Activated CD8-positive, alpha-beta memory T cell treated with anti-CD3 and anti-CD28 coated beads, Interleukin-2, amount 50 U/mL, for 1 hour (primary cell): ENCODE data around the gene STEAP3.

ENCODE experiments used
- DNase-seq: peaks from one replicate; pipeline ENCODE4 v3.0.0-alpha.2; 2020; ENCODE audit errors: extremely low read depth

Gene STEAP3, protein sequence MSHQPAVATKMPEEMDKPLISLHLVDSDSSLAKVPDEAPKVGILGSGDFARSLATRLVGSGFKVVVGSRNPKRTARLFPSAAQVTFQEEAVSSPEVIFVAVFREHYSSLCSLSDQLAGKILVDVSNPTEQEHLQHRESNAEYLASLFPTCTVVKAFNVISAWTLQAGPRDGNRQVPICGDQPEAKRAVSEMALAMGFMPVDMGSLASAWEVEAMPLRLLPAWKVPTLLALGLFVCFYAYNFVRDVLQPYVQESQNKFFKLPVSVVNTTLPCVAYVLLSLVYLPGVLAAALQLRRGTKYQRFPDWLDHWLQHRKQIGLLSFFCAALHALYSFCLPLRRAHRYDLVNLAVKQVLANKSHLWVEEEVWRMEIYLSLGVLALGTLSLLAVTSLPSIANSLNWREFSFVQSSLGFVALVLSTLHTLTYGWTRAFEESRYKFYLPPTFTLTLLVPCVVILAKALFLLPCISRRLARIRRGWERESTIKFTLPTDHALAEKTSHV

DNA sequence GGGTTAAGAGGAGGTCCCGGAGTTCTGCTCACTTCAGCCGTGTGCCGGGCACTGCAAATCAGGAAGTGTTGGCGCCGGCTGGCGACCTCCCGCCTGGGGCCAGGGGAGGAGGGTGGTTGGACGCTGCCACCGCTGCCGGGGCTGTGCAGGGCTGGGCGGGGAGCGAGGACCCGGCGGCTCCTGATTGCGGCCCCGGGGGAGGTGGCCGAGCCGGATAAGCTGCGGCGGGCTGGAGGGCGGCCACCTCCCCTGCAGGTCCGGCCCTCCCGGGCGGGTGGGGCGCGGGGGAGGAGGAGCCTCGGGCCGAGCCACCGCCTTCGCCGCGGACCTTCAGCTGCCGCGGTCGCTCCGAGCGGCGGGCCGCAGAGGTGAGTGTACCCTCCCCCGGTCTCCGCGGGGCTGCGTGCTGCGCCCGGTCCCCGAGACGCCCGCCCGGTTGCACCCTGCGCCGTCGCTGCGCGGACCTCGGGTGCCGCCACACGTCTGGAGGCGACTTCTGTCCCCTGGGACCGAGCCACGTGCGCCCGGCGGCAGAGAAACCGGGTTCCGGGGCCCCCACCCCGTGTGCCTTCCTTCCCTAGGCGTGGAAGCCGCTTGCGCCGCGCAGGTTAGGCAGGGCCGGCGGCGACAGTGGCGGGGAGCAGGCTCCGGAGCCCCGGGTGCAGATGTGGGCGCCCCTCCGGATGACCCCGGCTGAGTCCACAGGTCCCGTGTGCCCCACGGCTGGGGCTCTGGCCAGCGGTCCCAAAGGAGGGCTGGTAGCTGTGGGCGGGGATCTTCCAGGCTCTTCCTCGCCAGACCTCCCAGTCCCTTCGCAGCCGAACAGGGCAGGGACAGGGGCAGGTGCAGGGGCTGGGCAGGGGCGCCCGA, at the start of gene STEAP3:
Gene STEAP3, plus strand, starts transcription at position 314 of the 870 bp plus-strand sequence. CDS start 7,179 bp downstream, outside the sequence.
- no peak for DNase-seq

DNA sequence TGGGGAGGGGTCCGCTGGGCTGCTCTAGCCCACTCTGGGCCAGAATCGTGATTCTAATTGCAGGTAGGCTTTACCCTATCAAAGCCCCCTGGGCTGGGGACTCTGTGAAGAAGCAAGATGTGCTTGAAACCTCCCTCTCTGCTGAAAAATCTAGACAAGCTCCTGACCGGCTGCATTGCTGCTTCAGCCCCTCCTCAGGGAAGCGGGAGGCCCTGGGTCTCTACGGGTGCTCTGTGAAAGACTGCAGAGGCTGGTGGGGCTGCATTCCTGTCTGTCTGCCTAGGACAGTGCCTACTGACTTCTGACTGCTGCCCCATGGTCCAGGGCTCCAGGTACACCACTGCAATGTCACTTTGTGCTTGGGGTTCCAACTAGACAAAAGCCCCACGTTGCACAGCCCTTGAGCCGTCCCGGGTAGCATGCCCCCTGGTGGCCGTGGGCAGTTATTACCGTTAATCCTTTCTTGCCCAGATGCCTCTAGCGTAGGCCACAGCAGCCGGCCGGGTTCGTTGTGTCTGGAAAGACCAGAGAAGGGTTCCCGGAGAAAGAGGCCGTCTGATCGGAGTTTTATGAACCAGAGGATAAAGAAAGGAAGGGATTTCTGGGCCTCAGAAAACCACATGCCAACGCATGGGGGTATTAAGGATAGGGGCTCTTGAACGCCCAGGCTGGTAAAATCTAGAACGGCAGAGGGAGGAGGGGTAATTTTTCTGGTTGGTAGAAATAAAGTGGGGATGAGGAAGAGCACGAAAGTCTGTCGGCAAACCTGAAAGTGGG, 49.2 kb upstream of the STEAP3 start:
- peak; percentile 10 for DNase-seq

DNA sequence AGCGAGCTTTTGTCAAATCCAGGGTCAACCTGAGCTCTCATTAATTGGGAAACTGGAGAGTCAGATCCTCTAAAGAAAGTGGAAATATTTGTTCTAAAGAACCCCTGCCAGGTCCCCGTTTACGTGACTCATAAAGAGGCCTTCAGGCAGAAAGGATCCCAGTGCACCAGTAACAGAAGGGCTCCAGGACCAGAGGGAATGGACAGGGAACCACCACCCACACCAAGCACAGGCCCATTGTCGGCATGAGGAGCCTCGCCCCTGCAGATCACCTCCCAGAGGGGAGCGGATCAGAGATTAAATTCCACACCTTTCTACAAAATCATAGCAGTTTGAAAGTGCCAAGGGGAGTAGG, 48.7 kb upstream of the STEAP3 start:
- DNase-seq, result no peak

DNA sequence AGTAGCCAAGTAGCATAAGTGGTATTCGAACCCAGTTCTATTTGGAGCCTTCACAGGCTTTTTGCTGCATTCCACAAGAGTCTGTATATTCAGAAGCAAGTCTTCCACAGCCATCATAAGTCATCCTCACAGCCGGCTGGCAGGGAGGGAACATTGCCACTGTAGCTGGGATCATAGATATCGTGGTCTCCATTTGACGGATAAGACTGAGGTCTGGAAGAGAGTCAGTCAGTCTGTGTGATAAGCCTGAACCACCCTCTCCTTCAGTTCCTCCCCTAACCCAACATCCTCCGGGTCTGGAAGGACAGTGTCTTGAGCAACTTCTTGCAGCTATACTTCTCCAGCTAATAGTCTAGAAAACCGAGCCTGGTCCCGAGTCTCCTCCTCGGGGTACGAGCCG, 48.1 kb upstream of the STEAP3 start:
- no peak for DNase-seq

DNA sequence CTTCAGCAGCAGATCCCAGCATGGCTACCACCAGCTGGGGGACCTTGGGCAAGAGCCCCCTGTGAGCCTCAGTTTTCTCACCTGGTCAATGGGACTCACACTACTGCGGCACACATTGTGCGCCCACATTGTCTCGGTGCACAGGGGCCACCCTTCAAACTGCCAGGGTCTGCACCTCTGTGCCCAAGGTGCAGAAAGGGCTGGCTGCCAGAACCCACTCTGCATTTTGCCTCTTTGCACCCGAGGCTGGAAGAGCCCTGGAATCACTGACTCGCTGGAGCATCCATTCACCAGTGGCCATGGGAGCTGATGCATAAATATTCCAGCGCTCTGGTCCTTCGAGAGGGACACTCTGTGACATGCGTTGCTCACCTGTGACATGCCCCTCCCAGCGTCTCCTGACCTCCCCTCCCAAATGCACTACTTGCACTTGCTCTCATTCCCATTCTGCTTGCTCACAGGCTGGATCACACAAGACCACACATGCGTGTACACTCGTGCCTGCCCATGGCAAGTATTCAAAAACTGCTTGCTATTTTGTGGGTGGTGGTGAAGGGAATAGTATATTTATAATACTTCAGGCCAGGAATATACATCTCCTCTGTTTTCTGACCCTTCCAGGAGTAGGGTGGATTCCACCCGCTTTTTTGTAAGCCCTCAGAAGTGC, 46.3 kb upstream of the STEAP3 start:
- no peak for DNase-seq

DNA sequence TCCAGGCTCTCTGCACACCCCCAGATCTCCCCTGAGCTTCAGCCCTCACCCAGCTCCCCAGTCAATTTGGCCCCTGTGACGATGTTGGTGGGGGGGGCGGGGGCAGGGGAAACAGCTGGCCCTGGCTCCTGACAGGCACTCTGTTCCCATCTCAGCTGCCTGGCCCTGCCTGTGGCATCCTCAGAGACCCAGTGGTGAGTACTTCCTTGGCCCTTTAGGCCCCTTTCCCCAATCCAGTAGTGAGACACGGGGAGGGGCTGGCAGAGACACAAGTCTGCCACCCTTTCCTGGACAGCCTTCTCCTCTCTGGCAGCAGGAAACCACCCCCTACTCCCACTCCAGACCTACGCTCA, 45.8 kb upstream of the STEAP3 start:
- DNase-seq, result no peak

DNA sequence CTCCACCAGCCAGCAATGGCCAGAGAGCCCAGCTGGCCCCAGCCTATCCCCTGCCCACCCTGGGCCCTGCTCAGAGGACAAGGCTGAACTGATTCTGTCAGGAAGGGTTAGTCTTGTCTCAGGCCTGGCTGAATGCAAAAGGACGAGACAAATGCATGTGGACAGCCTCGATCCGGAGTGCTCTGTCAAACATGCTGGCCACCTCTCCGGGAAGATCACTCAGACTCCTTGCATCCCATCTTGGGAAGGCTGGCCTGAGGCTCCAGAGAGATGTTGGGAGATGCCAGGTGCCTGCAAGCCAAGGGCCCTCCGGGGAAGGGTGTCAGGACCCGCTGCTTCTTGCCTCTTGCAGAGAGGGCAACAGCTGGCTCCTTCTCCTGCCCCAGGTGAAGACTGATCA, 44.9 kb upstream of the STEAP3 start:
- no peak for DNase-seq

DNA sequence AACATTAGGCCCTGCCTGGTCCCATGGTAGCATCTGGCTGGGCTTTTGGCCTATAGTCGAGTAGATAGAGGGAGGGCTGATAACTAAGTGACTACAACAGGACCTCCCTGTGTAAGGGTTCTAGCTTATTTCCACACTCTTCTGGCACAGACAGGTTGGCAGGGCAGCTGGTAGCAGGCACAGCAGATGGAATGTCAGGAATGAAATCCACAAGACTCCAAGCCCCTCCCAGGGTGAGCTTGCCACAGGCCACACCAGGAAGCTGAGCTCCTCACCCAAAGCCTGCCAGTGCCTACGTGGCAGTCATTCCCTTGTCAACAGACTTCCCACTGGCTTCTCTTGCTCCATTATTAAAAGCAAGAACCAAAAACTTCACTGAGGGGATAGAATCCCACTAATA, 44.4 kb upstream of the STEAP3 start:
- no peak for DNase-seq

DNA sequence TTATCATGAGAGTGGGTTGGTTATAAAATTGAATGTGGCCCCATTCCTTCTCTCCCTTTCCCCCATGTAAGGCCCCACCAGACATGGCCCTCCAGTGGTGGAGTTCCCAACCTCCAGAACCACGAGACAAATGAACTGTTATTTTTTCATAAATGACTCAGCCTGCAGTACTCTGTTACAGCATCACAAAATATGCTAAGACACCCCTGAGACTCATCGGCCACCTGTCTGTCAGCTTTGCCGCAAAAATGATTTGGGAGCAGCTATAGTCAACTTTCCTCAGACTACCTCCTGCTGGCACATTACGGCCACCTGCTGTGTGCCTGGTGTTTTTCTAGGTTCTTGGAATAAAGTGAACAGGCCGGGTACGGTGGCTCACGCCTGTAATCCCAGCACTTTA, 43.6 kb upstream of the STEAP3 start:
- no peak for DNase-seq

DNA sequence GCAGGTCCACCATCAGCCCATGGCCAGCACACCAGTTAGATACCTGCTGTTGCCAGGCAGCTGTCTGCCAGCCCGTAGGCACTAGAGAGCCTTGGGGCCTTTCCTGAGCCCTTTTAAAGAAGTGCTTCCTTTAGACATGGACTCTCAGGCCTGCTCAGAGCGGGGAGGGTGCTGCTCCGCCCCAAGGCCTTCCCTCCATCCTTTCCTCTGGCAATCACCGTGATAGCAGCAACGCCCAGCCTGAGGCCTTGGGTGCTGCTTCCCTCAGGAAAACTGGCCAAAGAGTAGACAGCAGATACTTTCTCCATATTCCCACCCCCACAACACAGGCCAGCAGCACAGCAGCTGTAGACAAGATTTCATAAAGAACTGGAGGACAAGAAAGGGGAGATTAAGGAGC, 42.7 kb upstream of the STEAP3 start:
- DNase-seq, result no peak

DNA sequence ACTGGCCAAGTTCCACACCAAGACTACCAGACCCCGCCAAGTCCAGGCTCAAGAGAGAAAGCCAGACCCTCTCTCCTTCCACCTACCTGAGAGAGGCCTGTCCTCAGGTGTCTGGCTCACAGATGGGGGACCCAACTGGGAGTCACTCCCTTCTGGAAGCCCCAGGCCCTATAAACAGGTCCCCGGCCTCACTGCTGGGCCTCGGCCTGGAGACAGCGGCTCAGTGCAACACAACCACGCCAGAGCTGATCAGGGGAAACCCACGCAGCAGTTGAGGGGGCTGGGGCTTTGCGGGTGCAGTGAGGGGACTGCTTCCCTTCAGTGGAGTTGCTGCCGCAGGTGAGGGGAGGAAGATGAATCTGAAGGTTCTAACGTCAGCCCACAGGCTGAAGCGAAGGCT, 42.2 kb upstream of the STEAP3 start:
- DNase-seq, result no peak

DNA sequence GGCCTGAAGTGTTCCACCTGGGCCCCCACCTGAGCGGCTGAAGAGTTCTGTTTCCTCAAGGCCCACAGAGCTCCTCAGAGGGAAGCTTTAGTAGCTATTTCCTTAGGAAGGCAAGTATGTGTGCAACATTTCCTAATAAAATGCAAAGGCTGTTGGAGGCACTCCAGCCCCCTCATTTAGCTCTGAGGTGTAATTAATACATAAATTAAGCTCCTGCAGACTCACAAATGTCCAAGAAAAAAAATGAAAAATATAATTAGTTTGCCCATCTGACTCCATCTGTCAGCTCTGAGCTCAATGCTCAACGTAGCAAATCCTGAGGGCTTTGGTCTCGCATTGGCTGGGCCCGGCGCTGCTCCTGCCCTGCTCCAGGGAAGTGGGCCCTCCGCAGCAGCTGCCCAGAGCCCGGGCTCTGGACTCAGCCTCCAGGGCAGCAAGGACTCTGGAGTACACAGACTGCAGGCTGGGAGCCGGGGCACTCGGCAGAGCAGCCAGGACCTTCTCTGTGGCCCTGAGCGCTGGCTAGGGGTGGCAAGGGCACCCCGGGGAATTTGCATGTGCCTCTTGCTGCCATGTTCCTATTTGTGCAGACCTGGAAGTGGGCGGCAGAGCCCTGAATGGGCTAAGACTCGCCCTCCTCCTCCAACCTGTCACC, 41.7 kb upstream of the STEAP3 start:
- DNase-seq, result no peak

DNA sequence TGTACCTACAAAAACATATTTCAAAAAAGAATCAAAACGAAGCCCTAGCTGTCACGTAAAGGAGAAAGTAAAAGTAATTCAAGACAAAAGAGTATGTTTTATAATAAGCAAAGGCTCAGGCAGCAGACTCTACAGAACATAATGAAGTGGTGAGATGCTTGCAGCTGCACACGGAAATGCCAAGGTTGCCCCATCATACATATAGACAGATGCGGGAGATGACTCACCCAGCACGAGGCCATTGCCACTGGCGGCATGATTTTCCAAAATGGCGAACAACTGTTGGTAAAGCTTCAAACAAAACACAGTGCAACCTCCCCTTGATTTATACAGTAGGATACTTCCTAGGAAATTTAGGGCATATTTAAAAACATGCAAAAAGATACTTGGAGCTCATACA, 39.1 kb upstream of the STEAP3 start:
- DNase-seq, result no peak

DNA sequence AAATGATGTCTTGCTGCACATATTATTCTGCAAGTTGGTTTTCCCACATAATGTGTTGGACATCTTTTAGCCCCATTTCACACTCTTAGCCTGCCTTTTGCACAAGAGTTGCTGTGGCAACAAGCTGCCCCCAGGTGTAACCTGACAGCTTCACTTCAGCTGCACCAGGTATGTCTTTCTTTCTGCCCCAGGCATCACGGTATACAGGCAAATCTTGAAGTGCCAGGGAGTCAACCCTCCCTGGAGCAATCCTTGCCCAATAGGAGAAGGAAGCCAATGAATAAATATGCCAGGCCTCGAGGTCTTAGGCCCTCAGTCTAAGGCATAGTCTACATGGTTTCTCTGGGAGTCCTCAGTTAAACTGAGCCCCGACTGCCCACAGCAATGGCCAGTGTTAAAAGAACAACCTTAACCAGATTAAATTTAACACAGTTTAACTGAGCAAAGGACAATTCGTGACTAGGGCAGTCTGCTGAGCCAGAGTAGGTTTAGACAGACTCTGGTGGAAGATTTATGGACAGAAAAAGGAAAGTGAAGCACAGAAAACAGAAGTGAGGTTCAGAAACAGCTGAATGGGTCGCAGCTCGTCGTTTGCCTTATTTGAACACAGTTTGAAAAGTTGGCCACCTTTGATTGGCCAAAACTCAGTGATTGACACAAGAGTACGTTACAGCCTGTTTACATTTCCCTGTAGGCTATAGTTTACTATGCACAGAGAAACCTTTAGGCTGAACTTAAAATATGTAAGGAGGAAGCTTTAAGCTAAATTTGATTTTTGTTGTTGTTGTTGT, 33.1 kb upstream of the STEAP3 start:
- DNase-seq, result no peak

DNA sequence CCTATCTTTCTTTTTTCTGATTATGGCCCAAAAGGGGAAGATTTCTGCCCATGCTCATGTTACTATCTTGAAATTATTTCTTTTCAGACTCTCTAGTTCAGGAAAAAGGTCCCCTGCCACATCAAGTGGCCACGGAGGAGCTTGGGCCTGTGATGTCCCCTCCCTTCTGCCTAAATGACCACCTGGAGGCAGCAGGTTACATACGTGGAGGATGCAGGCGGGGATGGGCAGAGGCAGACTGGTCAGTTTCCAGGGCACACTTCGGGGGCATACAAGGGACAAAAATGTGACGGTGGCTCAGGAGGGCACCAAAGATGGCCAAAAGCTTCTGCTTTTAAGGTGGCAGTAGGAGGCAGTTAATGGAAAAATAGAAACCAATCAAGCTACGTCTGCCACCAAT, 30.7 kb upstream of the STEAP3 start:
- no peak for DNase-seq

DNA sequence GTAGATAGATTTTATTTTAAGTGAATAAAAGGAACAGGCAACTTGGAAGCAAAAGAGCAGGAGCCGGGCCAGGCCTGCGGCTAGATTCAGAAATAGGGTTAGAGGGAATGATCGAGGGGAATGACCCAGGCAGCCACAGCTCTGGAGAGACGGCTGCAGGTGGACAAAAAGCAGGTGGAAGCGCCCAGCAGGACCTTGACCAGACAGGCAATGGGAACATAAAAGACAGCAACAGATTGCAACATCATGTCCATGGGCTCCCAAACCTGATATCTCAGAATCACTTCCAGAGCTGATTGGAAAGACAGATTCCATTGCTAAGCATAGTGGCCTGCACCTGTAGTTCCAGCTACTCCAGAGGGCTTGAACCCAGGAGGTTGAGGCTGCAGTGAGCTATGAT, 28.6 kb upstream of the STEAP3 start:
- no peak for DNase-seq

DNA sequence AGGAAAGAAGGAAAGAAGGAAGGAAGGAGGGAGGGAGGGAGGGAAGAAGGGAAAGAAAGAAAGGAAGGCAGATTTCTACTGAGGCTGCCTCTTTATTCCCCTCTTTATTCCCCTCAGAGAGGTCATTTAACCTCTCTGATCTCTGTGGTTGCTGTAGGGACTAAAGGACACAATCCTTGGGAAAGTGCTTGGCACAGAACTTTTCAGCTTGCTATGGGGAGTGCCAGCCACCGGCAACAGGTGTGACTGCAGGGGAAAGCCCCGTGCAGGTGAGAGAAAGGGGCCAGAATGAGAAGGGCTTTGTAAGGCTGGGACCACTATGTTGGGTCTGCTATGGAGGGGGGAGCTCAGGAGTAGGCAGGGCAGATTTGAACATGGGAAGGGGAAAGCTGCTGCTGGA, 27.7 kb upstream of the STEAP3 start:
- DNase-seq, result no peak

DNA sequence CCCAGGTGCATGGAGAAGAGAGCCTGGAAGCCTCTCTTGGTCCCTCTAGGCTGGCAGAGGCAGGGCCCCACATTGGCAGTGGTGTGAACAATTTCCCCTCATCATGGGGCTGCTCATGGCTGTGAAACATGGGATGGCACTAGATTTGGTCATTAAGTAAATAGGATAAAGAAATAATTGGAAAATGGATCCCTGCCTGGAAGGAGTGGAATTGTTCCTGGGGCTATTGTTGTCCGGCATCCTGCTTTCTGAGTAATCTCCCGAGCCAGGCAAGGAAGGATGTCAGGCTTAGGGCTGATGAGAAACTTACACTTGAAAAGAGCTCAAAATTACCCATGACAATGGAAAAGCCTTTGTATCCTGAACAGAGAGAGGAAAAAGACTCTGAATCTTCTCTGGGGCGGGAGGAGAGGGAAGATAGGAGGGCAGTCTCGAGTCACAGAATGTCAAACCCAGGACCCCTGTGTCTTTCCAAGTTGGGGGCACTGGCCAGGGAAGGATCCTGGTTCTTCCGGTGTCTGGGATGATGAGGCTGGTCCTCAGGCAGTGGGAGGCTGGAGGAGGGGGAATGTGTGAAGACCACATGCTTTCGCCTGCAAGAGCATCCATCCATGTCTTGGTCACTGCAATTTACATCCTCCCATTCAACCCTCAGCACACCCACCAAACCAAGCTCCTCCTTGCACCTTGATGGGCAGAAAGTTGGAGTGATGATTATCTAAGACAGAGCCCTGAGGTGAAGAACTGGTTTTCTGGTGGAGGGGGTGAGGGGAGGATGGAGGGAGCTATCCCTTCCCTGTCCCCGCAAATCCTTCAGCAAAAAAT, 27.1 kb upstream of the STEAP3 start:
- DNase-seq, result no peak

DNA sequence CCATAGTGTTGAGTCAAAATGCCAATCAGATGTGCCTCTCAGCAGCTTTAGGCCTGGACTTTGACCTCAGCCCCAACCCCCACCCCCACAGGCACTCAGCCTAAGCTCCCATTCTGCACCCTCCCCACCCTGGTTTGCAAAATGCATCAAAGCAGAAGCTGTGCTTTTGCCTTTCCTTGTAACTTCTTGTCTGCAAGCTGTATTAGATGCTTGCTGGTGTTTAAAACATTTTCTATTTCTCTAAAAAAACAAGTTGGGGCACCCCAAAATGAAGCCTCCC, 26.6 kb upstream of the STEAP3 start:
- no peak for DNase-seq
